ENCODE measurements around the gene GRXCR2.

Gene GRXCR2

GRCh38 chr5:145872914-145873313 is at the start of gene GRXCR2:
Gene GRXCR2, minus strand, starts transcription at chr5:145873014. Its CDS starts 46 bp downstream, at chr5:145872968.
- no peak for TF ChIP-seq CTCF (conservative IDR thresholded peaks at IDR 0.05)
- H3K27ac ChIP-seq: no peak within 1 kb of the TSS

DNA sequence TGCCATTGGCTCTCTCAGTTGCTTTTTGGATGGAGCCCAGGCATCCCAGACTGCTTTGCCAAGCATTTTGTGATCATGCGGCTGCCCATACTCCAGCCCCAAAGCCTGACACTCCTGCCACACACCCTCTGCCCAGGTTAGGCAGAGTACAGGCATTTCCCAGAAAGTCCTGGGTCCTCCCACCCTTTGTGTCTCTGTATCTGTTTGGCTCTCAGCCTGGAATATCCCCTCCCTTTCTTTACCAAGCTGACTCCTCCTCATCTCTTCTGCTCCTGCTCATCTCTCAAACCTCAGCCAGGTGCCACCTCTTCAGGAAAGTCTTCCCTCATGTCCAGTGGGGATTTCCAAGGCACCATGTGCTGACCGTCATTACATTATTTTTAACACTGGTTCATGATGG is 49.2 kb upstream of the GRXCR2 start:
- no peak for TF ChIP-seq CTCF (conservative IDR thresholded peaks at IDR 0.05)
- no peak overlapping the region for H3K27ac ChIP-seq

DNA sequence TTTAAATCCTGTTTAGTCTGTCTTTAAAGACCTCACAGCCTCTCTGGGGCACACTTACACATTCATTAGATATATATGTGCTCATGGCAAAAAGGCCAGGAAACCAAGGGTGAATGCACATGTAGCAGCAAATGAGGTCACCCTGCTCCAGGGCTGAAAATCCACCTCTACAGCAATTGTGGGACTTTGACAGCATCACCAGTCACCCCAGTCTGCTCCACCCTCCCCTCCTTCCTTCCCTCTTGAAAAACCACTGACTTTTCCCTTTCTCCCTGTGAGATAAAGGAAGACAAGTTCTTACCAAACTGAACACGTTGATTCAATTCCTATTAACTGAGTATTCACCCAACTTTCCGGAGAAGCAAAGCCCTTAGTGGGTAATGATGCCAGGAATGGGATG is 48.4 kb upstream of the GRXCR2 start:
- no peak for TF ChIP-seq CTCF (conservative IDR thresholded peaks at IDR 0.05)
- H3K27ac ChIP-seq: no peak overlapping the region

DNA sequence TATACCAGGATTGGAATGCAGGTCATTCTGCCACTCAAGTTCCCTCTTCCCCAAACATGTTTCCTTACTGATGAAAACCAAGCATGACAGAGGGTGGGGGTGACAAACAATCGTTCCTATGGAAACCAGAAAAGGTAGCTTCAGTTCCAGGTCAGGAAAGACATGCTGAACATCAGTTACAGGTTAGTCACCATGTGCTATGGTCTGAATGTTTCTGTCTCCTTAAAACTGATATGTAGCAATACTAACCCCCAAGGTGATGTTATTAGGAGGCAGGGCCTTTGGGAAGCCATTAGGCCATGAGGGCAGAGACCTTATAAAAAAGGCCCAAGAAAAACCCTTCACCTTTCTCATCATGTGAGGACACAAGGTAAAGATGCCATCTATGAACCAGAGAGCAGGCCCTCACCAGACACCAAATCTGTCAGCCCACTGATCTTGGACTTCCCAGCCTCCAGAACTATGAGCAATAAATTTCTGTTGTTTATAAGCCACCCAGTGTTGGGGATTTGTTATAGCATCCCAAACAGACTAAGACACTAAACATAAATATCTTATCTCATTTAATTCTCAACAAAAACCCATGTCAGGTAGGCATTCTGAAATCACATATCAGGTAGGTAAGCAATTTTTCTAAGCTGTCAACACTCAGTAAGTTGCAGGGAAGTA is 47.9 kb upstream of the GRXCR2 start:
- no peak overlapping the region for H3K27ac ChIP-seq
- no peak for TF ChIP-seq CTCF (conservative IDR thresholded peaks at IDR 0.05)

DNA sequence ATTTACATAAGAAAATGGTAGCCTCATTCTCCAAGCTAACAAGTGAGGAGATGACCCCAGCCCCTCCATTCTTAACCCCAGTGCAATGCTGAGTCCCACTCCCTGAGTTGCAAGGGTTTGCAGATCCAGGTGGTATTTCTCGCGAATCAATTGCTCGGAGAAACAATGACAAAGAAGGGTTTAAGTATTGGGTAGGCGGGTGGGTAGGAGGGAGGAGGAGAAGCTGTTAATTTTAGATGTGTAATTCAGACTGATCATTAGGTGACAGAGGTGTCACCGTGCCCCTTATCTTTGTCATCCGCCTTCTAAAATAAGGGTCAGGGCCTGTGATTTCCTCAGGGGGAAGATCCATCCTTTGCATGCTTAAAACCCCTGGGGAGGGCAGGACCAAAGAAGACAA is 46.6 kb upstream of the GRXCR2 start:
- TF ChIP-seq CTCF (conservative IDR thresholded peaks at IDR 0.05): no peak
- H3K27ac ChIP-seq: no peak overlapping the region

DNA sequence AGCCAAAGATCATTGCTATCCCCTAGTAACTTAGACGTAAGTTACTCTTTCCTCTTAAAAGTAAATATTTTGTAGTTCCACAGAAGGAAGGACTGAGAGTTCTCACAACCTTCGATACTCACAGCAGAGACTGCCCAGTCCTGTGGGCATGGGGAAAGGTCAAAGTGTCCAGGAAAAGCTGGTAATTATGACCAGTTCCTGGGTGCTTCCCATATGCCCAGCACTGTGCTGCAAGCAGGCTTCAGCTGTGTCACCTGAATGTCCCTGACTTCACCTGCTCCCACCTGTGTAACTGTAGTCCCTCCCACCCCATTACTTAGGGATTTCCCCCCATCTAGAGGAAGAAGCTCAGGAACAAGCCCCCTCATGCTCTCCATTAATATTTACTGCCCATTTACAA is 45.6 kb upstream of the GRXCR2 start:
- TF ChIP-seq CTCF (conservative IDR thresholded peaks at IDR 0.05): no peak
- H3K27ac ChIP-seq: no peak overlapping the region

DNA sequence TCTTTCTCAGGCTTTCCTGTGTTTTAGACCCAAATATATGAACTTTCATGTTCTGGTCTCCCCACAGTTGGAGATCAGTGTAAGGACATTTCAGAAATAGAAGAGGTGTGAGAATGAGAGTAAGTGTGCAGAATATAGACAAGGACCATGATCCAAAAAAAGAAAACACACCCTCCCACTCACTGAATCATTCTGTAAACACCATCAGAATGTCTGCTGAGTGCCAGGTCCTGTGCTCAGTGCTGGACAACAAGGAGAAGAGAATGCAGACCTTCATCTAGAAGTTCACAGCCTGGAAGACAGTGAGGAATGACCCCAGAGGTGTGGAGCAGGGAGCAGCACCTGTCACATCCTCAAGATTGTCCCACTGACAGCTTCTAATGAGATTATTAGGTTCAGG is 44.5 kb upstream of the GRXCR2 start:
- no peak overlapping the region for H3K27ac ChIP-seq
- no peak for TF ChIP-seq CTCF (conservative IDR thresholded peaks at IDR 0.05)
